ENCODE data around the gene ADIPOQ.

The ADIPOQ gene

DNA sequence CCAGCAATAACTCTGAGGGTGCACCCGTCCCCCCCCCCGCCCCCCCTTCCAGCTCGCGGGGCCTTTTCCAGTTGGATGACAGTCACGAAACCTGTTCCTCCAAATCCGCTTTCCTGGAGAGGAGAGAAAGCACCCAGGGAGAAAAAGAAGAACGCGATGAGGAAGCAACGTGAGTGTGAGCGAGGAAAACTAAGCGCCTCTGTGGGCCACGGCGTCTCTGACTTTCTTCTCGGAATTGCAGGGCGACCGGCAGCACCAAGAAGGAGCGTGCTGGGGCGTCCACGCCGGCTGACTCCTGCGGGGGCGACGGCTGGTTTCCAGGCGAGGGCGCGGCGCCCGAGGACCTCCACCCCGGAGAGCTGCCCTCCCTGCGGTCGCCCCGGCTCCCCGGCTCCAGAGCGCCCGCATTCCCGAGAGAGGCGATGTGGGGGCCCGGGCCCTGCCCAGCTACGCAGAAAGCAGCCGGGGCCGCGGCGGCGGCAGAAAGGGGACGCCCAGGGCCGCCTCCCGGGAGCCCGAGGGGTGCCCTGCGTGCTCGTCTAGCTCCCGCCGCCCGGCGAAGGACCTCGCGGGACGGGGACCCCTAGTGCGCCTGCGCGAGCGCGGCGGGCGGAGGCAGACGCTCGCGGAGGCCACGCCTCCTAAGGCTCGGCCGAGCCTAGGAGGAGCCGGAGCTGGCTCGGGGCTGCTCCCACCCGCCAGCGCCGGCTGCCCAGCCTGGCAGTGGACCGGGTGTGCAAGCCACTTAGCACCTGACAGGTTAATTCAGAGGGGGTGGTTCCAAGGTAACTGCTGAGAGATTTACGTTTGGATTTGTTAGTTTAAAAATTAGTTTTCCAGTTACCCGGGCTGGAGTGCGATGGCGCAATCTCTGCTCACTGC, 15.3 kb upstream of the ADIPOQ start:
- peaks cover 32% of the 10 kb centered on the region for H3K27me3 ChIP-seq (replicated peaks; ENCODE audit: control insufficient read depth, insufficient read depth, low read length)

DNA sequence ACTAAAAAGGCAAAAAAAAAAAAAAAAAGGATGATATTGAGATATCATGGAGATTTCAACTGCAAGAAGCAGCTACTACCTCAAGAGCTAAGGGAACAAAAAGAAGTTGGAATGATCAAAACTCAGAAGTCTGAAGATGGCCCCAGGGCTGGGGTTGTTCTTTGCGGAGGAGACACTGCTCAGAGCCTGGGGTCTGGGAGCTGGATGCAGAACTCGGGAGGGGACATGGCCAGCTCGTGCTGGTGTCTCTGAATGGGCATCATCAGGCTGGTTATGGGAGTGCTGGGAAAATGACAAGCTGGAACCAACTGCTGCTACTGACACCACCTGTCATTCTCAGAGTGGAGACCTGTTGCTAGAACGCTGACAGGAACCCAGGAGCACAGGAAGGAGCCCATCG, 14.2 kb upstream of the ADIPOQ start:
- H3K27me3 ChIP-seq (replicated peaks; ENCODE audit: control insufficient read depth, insufficient read depth, low read length), result peaks cover 37% of the 10 kb centered on the region
- no peak overlapping the region for H3K4me3 ChIP-seq (ENCODE audit: low read length)
- no peak for DNase-seq (ENCODE audit: low read depth)
- H3K9ac ChIP-seq (ENCODE audit: low read length), result no peak overlapping the region
- H3K9me3 ChIP-seq (ENCODE audit: control insufficient read depth, low read length), result no peaks in the 10 kb centered on the region
- no peaks in the 10 kb centered on the region for H3K36me3 ChIP-seq (ENCODE audit: control insufficient read depth, insufficient read depth, low read length, severe bottlenecking)
- H3K4me1 ChIP-seq (ENCODE audit: control insufficient read depth, insufficient read depth, low read length), result peaks cover 29% of the 10 kb centered on the region

More for the DNA sequence above, 15.3 kb upstream of the ADIPOQ start:
- DNase-seq (ENCODE audit: low read depth), result peak; percentile 95
- no peaks in the 10 kb centered on the region for H3K9me3 ChIP-seq (ENCODE audit: control insufficient read depth, low read length)
- H3K4me3 ChIP-seq (ENCODE audit: low read length), result peak overlapping the region; percentile 85
- peak overlapping the region; percentile 90 for H3K9ac ChIP-seq (ENCODE audit: low read length)
- no peaks in the 10 kb centered on the region for H3K36me3 ChIP-seq (ENCODE audit: control insufficient read depth, insufficient read depth, low read length, severe bottlenecking)
- peaks cover 29% of the 10 kb centered on the region for H3K4me1 ChIP-seq (ENCODE audit: control insufficient read depth, insufficient read depth, low read length)

- Histone ChIP-seq H3K9me3 (ENCODE audit: control insufficient read depth, low read length) (peaks cover 4% of the 10 kb centered on the region), H3K4me1 (ENCODE audit: control insufficient read depth, insufficient read depth, low read length) (peaks cover 4% of the 10 kb centered on the region), H3K36me3 (ENCODE audit: control insufficient read depth, insufficient read depth, low read length, severe bottlenecking) (no peaks in the 10 kb centered on the region), H3K9ac (ENCODE audit: low read length) (no peak overlapping the region), H3K4me3 (ENCODE audit: low read length) (no peak overlapping the region), H3K27me3 (replicated peaks; ENCODE audit: control insufficient read depth, insufficient read depth, low read length) (peaks cover 37% of the 10 kb centered on the region)
- DNase-seq (ENCODE audit: low read depth), result no peak
Observed at GRCh38 chr3:186831798-186832197, 10.7 kb upstream of the ADIPOQ start.

GRCh38 chr3:186832276-186832675, 10.2 kb upstream of the ADIPOQ start:
- H3K4me3 ChIP-seq (ENCODE audit: low read length), result no peak overlapping the region
- no peak for DNase-seq (ENCODE audit: low read depth)
- peaks cover 4% of the 10 kb centered on the region for H3K9me3 ChIP-seq (ENCODE audit: control insufficient read depth, low read length)
- H3K27me3 ChIP-seq (replicated peaks; ENCODE audit: control insufficient read depth, insufficient read depth, low read length), result peaks cover 37% of the 10 kb centered on the region
- H3K36me3 ChIP-seq (ENCODE audit: control insufficient read depth, insufficient read depth, low read length, severe bottlenecking), result no peaks in the 10 kb centered on the region
- peak overlapping the region; percentile 60 for H3K9ac ChIP-seq (ENCODE audit: low read length)
- peaks cover 4% of the 10 kb centered on the region for H3K4me1 ChIP-seq (ENCODE audit: control insufficient read depth, insufficient read depth, low read length)

DNA sequence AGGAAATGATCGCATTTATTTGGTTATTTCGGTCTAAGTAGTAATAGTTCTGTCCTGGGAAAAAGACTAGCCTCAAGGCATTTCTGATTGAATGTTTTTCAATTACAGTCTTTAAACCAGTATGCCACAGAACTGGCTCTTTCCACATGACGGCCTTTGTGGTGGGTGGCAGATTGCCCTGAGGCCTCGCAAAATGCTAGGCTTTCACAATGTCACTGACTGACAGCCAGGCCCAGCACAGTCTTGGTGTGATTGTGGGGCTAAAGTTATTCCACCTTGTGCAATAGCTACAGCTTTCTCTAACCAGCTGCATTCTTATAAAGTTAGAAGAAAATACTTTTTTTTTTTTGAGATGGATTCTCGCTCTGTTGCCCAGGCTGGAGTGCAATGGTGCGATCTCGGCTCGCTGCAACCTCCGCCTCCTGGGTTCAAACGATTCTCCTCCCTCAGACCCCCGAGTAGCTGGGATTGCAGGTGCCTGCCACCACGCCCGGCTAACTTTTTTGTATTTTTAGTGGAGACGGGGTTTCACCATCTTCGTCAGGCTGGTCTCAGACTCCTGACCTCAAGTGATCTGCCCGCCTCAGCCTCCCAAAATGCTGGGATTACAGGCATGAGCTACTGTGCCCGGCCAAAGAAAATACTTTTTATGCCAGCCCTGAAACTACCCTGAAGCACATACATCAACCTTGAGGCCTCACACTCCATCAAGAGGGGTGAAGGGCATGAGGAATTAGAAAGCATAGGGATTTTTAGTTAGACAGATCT, 2.5 kb upstream of the ADIPOQ start:
- no peaks in the 10 kb centered on the region for H3K36me3 ChIP-seq (ENCODE audit: control insufficient read depth, insufficient read depth, low read length, severe bottlenecking)
- H3K27me3 ChIP-seq (replicated peaks; ENCODE audit: control insufficient read depth, insufficient read depth, low read length), result peaks cover 3% of the 10 kb centered on the region
- peaks cover 38% of the 10 kb centered on the region for H3K4me1 ChIP-seq (ENCODE audit: control insufficient read depth, insufficient read depth, low read length)
- H3K9me3 ChIP-seq (ENCODE audit: control insufficient read depth, low read length), result no peaks in the 10 kb centered on the region
- peak; percentile 96 for DNase-seq (ENCODE audit: low read depth)
- H3K4me3 ChIP-seq (ENCODE audit: low read length), result no peak overlapping the region
- H3K9ac ChIP-seq (ENCODE audit: low read length), result peak overlapping the region; percentile 74

- Histone ChIP-seq H3K36me3 (ENCODE audit: control insufficient read depth, insufficient read depth, low read length, severe bottlenecking) (peaks cover 7% of the 10 kb centered on the region), H3K9me3 (ENCODE audit: control insufficient read depth, low read length) (no peaks in the 10 kb centered on the region), H3K9ac (ENCODE audit: low read length) (peak overlapping the region; percentile 74), H3K27me3 (replicated peaks; ENCODE audit: control insufficient read depth, insufficient read depth, low read length) (peaks cover 3% of the 10 kb centered on the region), H3K4me1 (ENCODE audit: control insufficient read depth, insufficient read depth, low read length) (peaks cover 38% of the 10 kb centered on the region), H3K4me3 (ENCODE audit: low read length) (no peak overlapping the region)
- no peak for DNase-seq (ENCODE audit: low read depth)
Observed at GRCh38 chr3:186841620-186842019, 890 bp upstream of the ADIPOQ start.

DNA sequence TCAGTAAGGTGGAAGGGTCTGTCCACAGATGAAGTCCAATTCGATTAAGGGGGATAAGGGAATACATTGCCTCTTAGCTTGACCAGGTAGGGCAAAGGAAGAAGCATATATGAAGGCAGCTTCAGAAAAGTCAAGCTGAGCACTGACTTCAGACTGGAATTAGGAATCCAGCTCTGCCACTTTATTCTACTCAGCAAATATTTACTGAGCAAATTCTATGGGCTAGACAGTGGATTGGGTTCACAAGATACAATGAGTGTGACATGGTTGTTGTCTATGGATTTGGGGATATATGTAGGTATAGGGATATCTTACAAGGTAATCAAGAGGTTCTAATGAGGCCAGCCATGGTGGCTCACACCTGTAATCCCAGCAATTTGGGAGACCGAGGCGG, 526 bp downstream of the ADIPOQ start:
- Histone ChIP-seq H3K4me1 (ENCODE audit: control insufficient read depth, insufficient read depth, low read length) (peaks cover 40% of the 10 kb centered on the region), H3K4me3 (ENCODE audit: low read length) (peak overlapping the region; percentile 79), H3K9ac (ENCODE audit: low read length) (peak overlapping the region; percentile 93), H3K36me3 (ENCODE audit: control insufficient read depth, insufficient read depth, low read length, severe bottlenecking) (peaks cover 11% of the 10 kb centered on the region), H3K9me3 (ENCODE audit: control insufficient read depth, low read length) (no peaks in the 10 kb centered on the region), H3K27me3 (replicated peaks; ENCODE audit: control insufficient read depth, insufficient read depth, low read length) (peaks cover 3% of the 10 kb centered on the region)
- DNase-seq (ENCODE audit: low read depth), result no peak

- Histone ChIP-seq H3K27me3 (replicated peaks; ENCODE audit: control insufficient read depth, insufficient read depth, low read length) (peaks cover 3% of the 10 kb centered on the region), H3K36me3 (ENCODE audit: control insufficient read depth, insufficient read depth, low read length, severe bottlenecking) (peaks cover 17% of the 10 kb centered on the region), H3K4me1 (ENCODE audit: control insufficient read depth, insufficient read depth, low read length) (peaks cover 26% of the 10 kb centered on the region), H3K4me3 (ENCODE audit: low read length) (peak overlapping the region; percentile 79), H3K9ac (ENCODE audit: low read length) (peak overlapping the region; percentile 93), H3K9me3 (ENCODE audit: control insufficient read depth, low read length) (no peaks in the 10 kb centered on the region)
- DNase-seq (ENCODE audit: low read depth), result no peak
Observed at GRCh38 chr3:186844908-186845307, 2.4 kb downstream of the ADIPOQ start.

DNA sequence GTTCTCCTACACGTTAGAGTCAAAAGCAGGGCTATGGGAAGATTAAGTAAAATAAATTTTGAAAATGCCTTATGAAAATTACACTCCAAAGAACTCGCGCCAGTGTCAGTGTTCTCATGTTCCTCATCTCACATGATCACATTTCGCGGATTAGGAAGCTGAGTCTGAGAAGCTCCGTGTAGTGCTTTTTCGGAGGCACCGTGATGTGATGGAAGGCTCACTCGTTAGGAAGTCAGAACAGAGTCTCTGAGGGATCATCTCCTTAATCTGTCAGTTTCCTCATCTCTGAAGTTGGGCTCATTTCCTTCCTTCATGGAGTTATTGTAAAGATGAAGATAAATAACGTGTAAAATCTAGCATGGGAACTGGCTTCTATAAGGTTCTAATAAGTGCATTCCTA, 3.2 kb downstream of the ADIPOQ start:
- Histone ChIP-seq H3K4me1 (ENCODE audit: control insufficient read depth, insufficient read depth, low read length) (peaks cover 21% of the 10 kb centered on the region), H3K9me3 (ENCODE audit: control insufficient read depth, low read length) (no peaks in the 10 kb centered on the region), H3K4me3 (ENCODE audit: low read length) (peak overlapping the region; percentile 79), H3K36me3 (ENCODE audit: control insufficient read depth, insufficient read depth, low read length, severe bottlenecking) (peaks cover 19% of the 10 kb centered on the region), H3K27me3 (replicated peaks; ENCODE audit: control insufficient read depth, insufficient read depth, low read length) (peaks cover 3% of the 10 kb centered on the region), H3K9ac (ENCODE audit: low read length) (peak overlapping the region; percentile 93)
- no peak for DNase-seq (ENCODE audit: low read depth)

DNA sequence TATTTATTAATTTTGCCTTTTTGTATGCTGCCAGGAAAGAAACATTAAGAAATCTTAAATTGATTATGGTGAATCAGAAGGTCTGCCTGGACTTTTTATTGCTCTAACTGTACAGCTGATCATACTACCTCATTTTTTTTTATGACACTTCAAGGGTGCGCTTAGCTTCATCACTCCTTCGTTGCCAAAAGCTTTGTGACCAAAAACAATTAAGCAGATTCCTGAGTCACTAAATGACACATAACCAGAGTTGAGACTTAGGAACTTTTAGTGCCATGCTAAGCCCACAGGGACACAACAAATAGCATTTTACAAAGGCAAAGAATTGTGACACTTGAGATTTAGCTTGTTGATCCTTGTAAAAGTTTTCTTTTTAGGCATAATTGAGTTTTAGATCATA, 4.9 kb downstream of the ADIPOQ start:
- Histone ChIP-seq H3K9ac (ENCODE audit: low read length) (peak overlapping the region; percentile 93), H3K4me1 (ENCODE audit: control insufficient read depth, insufficient read depth, low read length) (peaks cover 5% of the 10 kb centered on the region), H3K36me3 (ENCODE audit: control insufficient read depth, insufficient read depth, low read length, severe bottlenecking) (peaks cover 35% of the 10 kb centered on the region), H3K27me3 (replicated peaks; ENCODE audit: control insufficient read depth, insufficient read depth, low read length) (no peaks in the 10 kb centered on the region), H3K9me3 (ENCODE audit: control insufficient read depth, low read length) (no peaks in the 10 kb centered on the region), H3K4me3 (ENCODE audit: low read length) (peak overlapping the region; percentile 79)
- DNase-seq (ENCODE audit: low read depth), result no peak

GRCh38 chr3:186849374-186849975, 7.0 kb downstream of the ADIPOQ start:
- H3K4me3 ChIP-seq (ENCODE audit: low read length), result no peak overlapping the region
- H3K9me3 ChIP-seq (ENCODE audit: control insufficient read depth, low read length), result no peaks in the 10 kb centered on the region
- no peak overlapping the region for H3K9ac ChIP-seq (ENCODE audit: low read length)
- DNase-seq (ENCODE audit: low read depth), result peak; percentile 63
- peaks cover 3% of the 10 kb centered on the region for H3K27me3 ChIP-seq (replicated peaks; ENCODE audit: control insufficient read depth, insufficient read depth, low read length)
- H3K36me3 ChIP-seq (ENCODE audit: control insufficient read depth, insufficient read depth, low read length, severe bottlenecking), result peaks cover 56% of the 10 kb centered on the region
- peaks cover 5% of the 10 kb centered on the region for H3K4me1 ChIP-seq (ENCODE audit: control insufficient read depth, insufficient read depth, low read length)
